ENCODE measurements around the gene SATB1. TPM values are rescaled to one million over a fixed set of nuclear protein-coding genes. Genes with fewer than 3 reads are reported as not detected.

The SATB1 gene
- polyA plus RNA-seq, 1 donor from 2014 or later, result 16.0 TPM

- Histone ChIP-seq H3K9me3 (ENCODE audit: low read length) (no peaks in the 10 kb centered on the region), H3K4me2 (ENCODE audit: low read length) (no peak overlapping the region), H3F3A (ENCODE audit: insufficient read depth, low read length, poor library complexity, severe bottlenecking) (no peaks in the 10 kb centered on the region), H3K4me3 (ENCODE audit: low read length) (no peak overlapping the region), H3K27ac (ENCODE audit: low read length) (no peak overlapping the region), H3K9me2 (ENCODE audit: insufficient read depth, low read length) (no peaks in the 10 kb centered on the region), H3K79me2 (replicated peaks; ENCODE audit: insufficient read depth, low read length) (no peaks in the 10 kb centered on the region), H3K9ac (ENCODE audit: low read length) (no peak overlapping the region), H4K20me1 (ENCODE audit: insufficient read depth) (no peaks in the 10 kb centered on the region), H3K27me3 (ENCODE audit: insufficient read depth, low read depth, low read length) (no peaks in the 10 kb centered on the region), H2AFZ (ENCODE audit: low read depth, low read length) (no peak overlapping the region), H3K36me3 (ENCODE audit: insufficient read depth, low read length) (no peaks in the 10 kb centered on the region)
- TF ChIP-seq SMC3 (conservative IDR thresholded peaks at IDR 0.05; ENCODE audit: poor library complexity) (no peak), EP300 (conservative IDR thresholded peaks at IDR 0.05; ENCODE audit: poor library complexity, severe bottlenecking) (peak; percentile 44), EZH2 (IDR thresholded peaks at IDR 0.05; ENCODE audit: borderline replicate concordance, insufficient read depth, low read length, poor library complexity, severe bottlenecking) (no peak), TAF1 (IDR thresholded peaks at IDR 0.05; ENCODE audit: low read depth) (no peak)
Measured at GRCh38 chr3:18366258-18366657, 58.9 kb downstream of the SATB1 start.

GRCh38 chr3:18363338-18363737 is 61.8 kb downstream of the SATB1 start:
- Histone ChIP-seq H3K79me2 (replicated peaks; ENCODE audit: insufficient read depth, low read length) (no peaks in the 10 kb centered on the region), H3K9ac (ENCODE audit: low read length) (no peak overlapping the region), H3K4me2 (ENCODE audit: low read length) (no peak overlapping the region), H3K4me3 (ENCODE audit: low read length) (no peak overlapping the region), H3K9me2 (ENCODE audit: insufficient read depth, low read length) (no peaks in the 10 kb centered on the region), H2AFZ (ENCODE audit: low read depth, low read length) (no peak overlapping the region), H3F3A (ENCODE audit: insufficient read depth, low read length, poor library complexity, severe bottlenecking) (no peaks in the 10 kb centered on the region), H3K9me3 (ENCODE audit: low read length) (no peaks in the 10 kb centered on the region), H3K27ac (ENCODE audit: low read length) (no peak overlapping the region), H3K36me3 (ENCODE audit: insufficient read depth, low read length) (no peaks in the 10 kb centered on the region), H4K20me1 (ENCODE audit: insufficient read depth) (no peaks in the 10 kb centered on the region), H3K27me3 (ENCODE audit: insufficient read depth, low read depth, low read length) (no peaks in the 10 kb centered on the region)
- TF ChIP-seq RAD21 (conservative IDR thresholded peaks at IDR 0.05) (no peak), CTCF (IDR thresholded peaks at IDR 0.05; ENCODE audit: poor library complexity, severe bottlenecking) (no peak), REST (IDR thresholded peaks at IDR 0.05; ENCODE audit: borderline replicate concordance) (no peak)

GRCh38 chr3:18357747-18358146 is 67.4 kb downstream of the SATB1 start:
- no peak overlapping the region for H3K4me3 ChIP-seq (ENCODE audit: low read length)
- H3K4me2 ChIP-seq (ENCODE audit: low read length), result no peak overlapping the region
- H3K27ac ChIP-seq (ENCODE audit: low read length), result no peak overlapping the region
- no peaks in the 10 kb centered on the region for H3K79me2 ChIP-seq (replicated peaks; ENCODE audit: insufficient read depth, low read length)
- no peaks in the 10 kb centered on the region for H3F3A ChIP-seq (ENCODE audit: insufficient read depth, low read length, poor library complexity, severe bottlenecking)
- no peak overlapping the region for H3K9ac ChIP-seq (ENCODE audit: low read length)
- TF ChIP-seq POLR2AphosphoS5 (IDR thresholded peaks at IDR 0.05), result no peak
- no peak for TF ChIP-seq TAF1 (IDR thresholded peaks at IDR 0.05; ENCODE audit: low read depth)
- no peak for TF ChIP-seq SMC3 (conservative IDR thresholded peaks at IDR 0.05; ENCODE audit: poor library complexity)
- no peak for TF ChIP-seq REST (IDR thresholded peaks at IDR 0.05; ENCODE audit: borderline replicate concordance)
- TF ChIP-seq RAD21 (conservative IDR thresholded peaks at IDR 0.05), result no peak
- no peak for TF ChIP-seq MXI1 (conservative IDR thresholded peaks at IDR 0.05; ENCODE audit: poor library complexity, severe bottlenecking)
- no peak for TF ChIP-seq EP300 (conservative IDR thresholded peaks at IDR 0.05; ENCODE audit: poor library complexity, severe bottlenecking)
- no peak for TF ChIP-seq CTCF (IDR thresholded peaks at IDR 0.05; ENCODE audit: poor library complexity, severe bottlenecking)
- TF ChIP-seq EZH2 (IDR thresholded peaks at IDR 0.05; ENCODE audit: borderline replicate concordance, insufficient read depth, low read length, poor library complexity, severe bottlenecking), result no peak
- no peaks in the 10 kb centered on the region for H4K20me1 ChIP-seq (ENCODE audit: insufficient read depth)
- H2AFZ ChIP-seq (ENCODE audit: low read depth, low read length), result no peak overlapping the region
- H3K27me3 ChIP-seq (ENCODE audit: insufficient read depth, low read depth, low read length), result no peaks in the 10 kb centered on the region
- no peaks in the 10 kb centered on the region for H3K36me3 ChIP-seq (ENCODE audit: insufficient read depth, low read length)
- H3K9me3 ChIP-seq (ENCODE audit: low read length), result no peaks in the 10 kb centered on the region
- no peaks in the 10 kb centered on the region for H3K9me2 ChIP-seq (ENCODE audit: insufficient read depth, low read length)
